GM23248 (cell line): ENCODE measurements around the gene ALK. TPM values are rescaled to one million over a fixed set of nuclear protein-coding genes. Genes with fewer than 3 reads are reported as not detected.

Experiments
- DNase-seq: peaks from one replicate; pipeline ENCODE4 v3.0.0-alpha.2; 2015
- H2AFZ ChIP-seq: fragments of 200-600 bp; sonication (generic); 2 replicates; pipeline ENCODE4 v1.6.1; 2016; ENCODE audit warnings: antibody characterized with exemption
- H3F3A ChIP-seq: fragments of 200-600 bp; sonication (generic); 2 replicates; pipeline ENCODE4 v1.6.1; 2016; ENCODE audit warnings: mild to moderate bottlenecking, antibody characterized with exemption, mixed run types; ENCODE audit not compliant: insufficient read depth
- H3K27ac ChIP-seq: fragments of 200-600 bp; sonication (generic); 2 replicates; pipeline ENCODE4 v1.5.1; 2016; ENCODE audit warnings: mild to moderate bottlenecking
- H3K27me3 ChIP-seq: fragments of 200-600 bp; sonication (generic); replicated peaks from 2 replicates; pipeline ENCODE4 v1.6.1; 2016; ENCODE audit warnings: mild to moderate bottlenecking; ENCODE audit not compliant: insufficient read depth
- H3K36me3 ChIP-seq: fragments of 200-600 bp; sonication (generic); 2 replicates; pipeline ENCODE4 v1.6.1; 2016; ENCODE audit warnings: low read depth, mild to moderate bottlenecking
- H3K4me1 ChIP-seq: fragments of 200-600 bp; sonication (generic); 2 replicates; pipeline ENCODE4 v1.6.1; 2016; ENCODE audit warnings: mild to moderate bottlenecking; ENCODE audit not compliant: insufficient read depth
- H3K4me2 ChIP-seq: fragments of 200-600 bp; sonication (generic); one replicate; pipeline ENCODE4 v1.6.1; 2016; ENCODE audit warnings: mild to moderate bottlenecking; ENCODE audit not compliant: unreplicated experiment
- H3K4me3 ChIP-seq: fragments of 200-600 bp; sonication (generic); 2 replicates; pipeline ENCODE4 v1.5.1; 2016; ENCODE audit warnings: mild to moderate bottlenecking
- H3K79me2 ChIP-seq: fragments of 200-600 bp; sonication (generic); 2 replicates; pipeline ENCODE4 v1.6.1; 2016; ENCODE audit warnings: mild to moderate bottlenecking; ENCODE audit not compliant: insufficient read depth
- H3K9ac ChIP-seq: fragments of 200-600 bp; sonication (generic); 2 replicates; pipeline ENCODE4 v1.6.1; 2016; ENCODE audit warnings: mild to moderate bottlenecking
- H3K9me2 ChIP-seq: fragments of 200-600 bp; sonication (generic); 2 replicates; pipeline ENCODE4 v1.6.1; 2016; ENCODE audit warnings: mixed run types, mild to moderate bottlenecking, moderate library complexity; ENCODE audit not compliant: insufficient read depth
- H3K9me3 ChIP-seq: fragments of 200-600 bp; sonication (generic); one replicate; pipeline ENCODE4 v1.6.1; 2017; ENCODE audit warnings: low read depth
- H4K20me1 ChIP-seq: fragments of 200-600 bp; sonication (generic); 2 replicates; pipeline ENCODE4 v1.6.0; 2016; ENCODE audit not compliant: insufficient read depth
- EZH2 ChIP-seq: fragments of 200-600 bp; sonication (generic); IDR thresholded peaks from 2 replicates; pipeline ENCODE4 v1.6.1; 2018; ENCODE audit warnings: antibody characterized with exemption, mild to moderate bottlenecking; ENCODE audit not compliant: insufficient read depth, poor library complexity, severe bottlenecking
- EZH2phosphoT487 ChIP-seq: fragments of 200-600 bp; sonication (generic); IDR thresholded peaks from 2 replicates; pipeline ENCODE4 v1.6.1; 2018; ENCODE audit warnings: antibody characterized with exemption, moderate library complexity, mild to moderate bottlenecking, low read depth; ENCODE audit not compliant: insufficient read depth
- WGBS, 2 experiments: methylation state at CpG; one replicate each; pipeline ENCODE4 v1.1.6; 2015 to 2017; ENCODE audit warnings: low lambda C conversion rate in 2 of 2, low coverage in 1 of 2; ENCODE audit errors: missing lambda C conversion rate in 2 of 2; 5-methylcytosine and 5-hydroxymethylcytosine counted together
- in situ Hi-C: fragments of 300-500 bp; cut with MboI; formaldehyde crosslinking; loops from 2 replicates; pipeline ENCODE4 v1.15.0; 2020
- polyA plus RNA-seq: library from polyadenylated mRNA; unstranded; fragments of >200 nt; fragmentation: Nextera tagmentation; extraction: Ambion mirVana; gene quantifications from 2 replicates; pipeline ENCODE4 v1.2.1, GENCODE V29; 2016
- total RNA-seq: library from RNA; depleted of rRNA; stranded (reverse); fragments of >200 nt; shearing (Covaris generic); gene quantifications from 2 replicates; pipeline ENCODE4 v1.2.3, GENCODE V29; 2014

Gene ALK
- total and polyA plus RNA-seq, 2 experiments from 2014 or later: under 0.01 to 0.05 TPM

GRCh38 chr2:29562896-29563295 lies 358.5 kb downstream of the ALK start:
- Histone ChIP-seq H3K4me1 (no peaks in the 10 kb centered on the region), H3K4me3 (no peak overlapping the region), H3K27ac (no peak overlapping the region), H4K20me1 (no peaks in the 10 kb centered on the region), H3K79me2 (no peaks in the 10 kb centered on the region), H3K27me3 (peaks cover 6% of the 10 kb centered on the region), H3K9me2 (no peaks in the 10 kb centered on the region), H3F3A (no peaks in the 10 kb centered on the region), H3K4me2 (no peak overlapping the region), H2AFZ (no peak overlapping the region), H3K9me3 (no peaks in the 10 kb centered on the region), H3K36me3 (no peaks in the 10 kb centered on the region), H3K9ac (no peak overlapping the region)
- DNase-seq: no peak
- WGBS, 2 experiments: 35% methylated on average over 2 of the region's 2 CpGs
- no peak for TF ChIP-seq EZH2phosphoT487
- TF ChIP-seq EZH2: no peak
- in situ Hi-C loops: no loop called here

DNA sequence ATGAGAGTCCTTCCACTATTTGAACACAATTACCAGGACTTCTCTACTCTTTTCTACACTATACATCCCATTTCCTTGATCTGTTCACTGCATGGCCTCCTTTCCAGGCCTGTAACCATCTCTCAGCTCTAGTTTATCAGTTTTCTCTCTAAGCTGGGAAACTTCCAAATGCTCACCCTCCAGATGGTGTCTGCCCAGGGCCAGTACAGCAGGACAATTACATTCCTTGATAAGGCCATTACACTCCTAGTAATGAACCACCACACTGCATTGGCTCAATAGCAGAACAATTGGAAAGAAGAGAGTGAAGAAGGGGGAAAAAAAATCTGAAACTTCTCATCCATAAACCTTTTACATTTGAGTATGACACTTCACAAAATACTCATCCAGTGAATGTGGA lies 359.1 kb downstream of the ALK start:
- no peaks in the 10 kb centered on the region for H3K36me3 ChIP-seq
- H3K4me3 ChIP-seq: no peak overlapping the region
- no peak overlapping the region for H3K4me2 ChIP-seq
- in situ Hi-C loops: no loop called here
- no peak overlapping the region for H3K27ac ChIP-seq
- no peaks in the 10 kb centered on the region for H3F3A ChIP-seq
- H3K79me2 ChIP-seq: no peaks in the 10 kb centered on the region
- H3K27me3 ChIP-seq: peaks cover 6% of the 10 kb centered on the region
- no peaks in the 10 kb centered on the region for H3K9me3 ChIP-seq
- H3K9ac ChIP-seq: no peak overlapping the region
- no peaks in the 10 kb centered on the region for H3K4me1 ChIP-seq
- H4K20me1 ChIP-seq: no peaks in the 10 kb centered on the region
- H3K9me2 ChIP-seq: no peaks in the 10 kb centered on the region
- no peak for DNase-seq
- TF ChIP-seq EZH2phosphoT487 (no peak), EZH2 (no peak)
- no peak overlapping the region for H2AFZ ChIP-seq

DNA sequence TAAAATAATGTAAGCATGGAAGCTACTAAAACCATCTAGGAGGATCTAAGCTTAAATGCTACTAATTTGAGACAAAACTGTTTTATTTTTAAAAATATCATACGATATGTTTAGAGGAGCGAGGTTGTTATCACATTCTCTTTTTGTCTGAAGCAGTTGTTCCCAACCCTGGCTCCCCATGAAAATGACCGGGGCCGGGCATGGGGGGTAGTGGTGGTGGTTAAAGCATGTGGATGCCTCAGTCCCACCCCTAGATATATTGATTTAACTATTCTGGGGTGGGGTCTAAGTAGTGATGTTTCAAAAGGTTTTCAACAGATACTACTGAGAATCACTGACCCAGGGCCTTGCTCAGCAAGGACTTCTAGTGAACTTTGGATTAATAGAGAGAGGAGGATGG lies 359.8 kb downstream of the ALK start:
- H4K20me1 ChIP-seq: no peaks in the 10 kb centered on the region
- no peaks in the 10 kb centered on the region for H3F3A ChIP-seq
- H3K36me3 ChIP-seq: no peaks in the 10 kb centered on the region
- no peak overlapping the region for H3K27ac ChIP-seq
- no peak overlapping the region for H3K4me3 ChIP-seq
- no peak for TF ChIP-seq EZH2
- TF ChIP-seq EZH2phosphoT487: no peak
- no peaks in the 10 kb centered on the region for H3K9me3 ChIP-seq
- DNase-seq: no peak
- no peak overlapping the region for H3K9ac ChIP-seq
- peaks cover 6% of the 10 kb centered on the region for H3K27me3 ChIP-seq
- 73 to 79% methylated on average over 4 of the region's 4 CpGs for WGBS, 2 experiments
- H3K4me2 ChIP-seq: no peak overlapping the region
- no peaks in the 10 kb centered on the region for H3K79me2 ChIP-seq
- in situ Hi-C loops: no loop called here
- no peaks in the 10 kb centered on the region for H3K9me2 ChIP-seq
- H2AFZ ChIP-seq: no peak overlapping the region
- no peaks in the 10 kb centered on the region for H3K4me1 ChIP-seq

DNA sequence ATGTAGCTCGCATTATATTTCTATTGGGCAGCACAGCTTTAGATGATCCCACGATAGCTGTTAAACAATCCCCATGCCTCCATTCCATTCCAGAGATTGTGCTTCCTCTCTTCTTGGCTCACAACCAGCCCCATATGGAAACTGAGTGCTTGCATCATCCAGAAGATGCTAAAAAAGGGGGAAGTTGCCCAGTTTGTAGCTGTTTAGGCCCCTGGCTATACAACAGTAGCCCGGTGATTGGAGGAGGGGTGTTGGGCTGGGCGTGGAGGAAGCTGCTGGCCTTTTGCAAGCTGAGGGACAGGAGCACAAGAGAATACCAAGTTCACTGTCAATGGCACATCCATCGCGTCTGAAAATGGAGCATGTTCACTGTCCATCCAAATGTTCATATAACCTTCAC lies 360.2 kb downstream of the ALK start:
- Histone ChIP-seq H3K9me2 (no peaks in the 10 kb centered on the region), H2AFZ (no peak overlapping the region), H3K79me2 (no peaks in the 10 kb centered on the region), H3K27me3 (peaks cover 6% of the 10 kb centered on the region), H3K36me3 (no peaks in the 10 kb centered on the region), H3K4me3 (no peak overlapping the region), H3F3A (no peaks in the 10 kb centered on the region), H4K20me1 (no peaks in the 10 kb centered on the region), H3K9ac (no peak overlapping the region), H3K4me1 (no peaks in the 10 kb centered on the region), H3K4me2 (no peak overlapping the region), H3K9me3 (no peaks in the 10 kb centered on the region), H3K27ac (no peak overlapping the region)
- DNase-seq: no peak
- no peak for TF ChIP-seq EZH2
- TF ChIP-seq EZH2phosphoT487: no peak
- in situ Hi-C loops: no loop called here
- WGBS, 2 experiments: 54 to 56% methylated on average over 6 of the region's 6 CpGs

- H3F3A ChIP-seq: no peaks in the 10 kb centered on the region
- no peaks in the 10 kb centered on the region for H3K36me3 ChIP-seq
- WGBS, 2 experiments: 56 to 61% methylated on average over 5 of the region's 5 CpGs
- no peak for TF ChIP-seq EZH2
- no peak for TF ChIP-seq EZH2phosphoT487
- no peaks in the 10 kb centered on the region for H4K20me1 ChIP-seq
- H3K4me3 ChIP-seq: no peak overlapping the region
- peaks cover 6% of the 10 kb centered on the region for H3K27me3 ChIP-seq
- in situ Hi-C loops: no loop called here
- H3K4me2 ChIP-seq: no peak overlapping the region
- no peak overlapping the region for H2AFZ ChIP-seq
- no peak overlapping the region for H3K27ac ChIP-seq
- no peaks in the 10 kb centered on the region for H3K9me3 ChIP-seq
- no peaks in the 10 kb centered on the region for H3K79me2 ChIP-seq
- no peak for DNase-seq
- H3K9me2 ChIP-seq: no peaks in the 10 kb centered on the region
- H3K4me1 ChIP-seq: no peaks in the 10 kb centered on the region
- H3K9ac ChIP-seq: no peak overlapping the region
Observed at GRCh38 chr2:29560566-29560965, 360.8 kb downstream of the ALK start.
